Effector memory CD8-positive, alpha-beta T cell (primary cell): ENCODE measurements around the gene RABGAP1.
A peak's percentile ranks its signal among the peaks of the same experiment; 100 is the strongest.

ENCODE experiments used
- ATAC-seq: fragments of 150-1000 bp; cut with Tn5 transposase; replicated peaks from 2 replicates; pipeline ENCODE4 v1.10.0; 2021; ENCODE audit warnings: mild to moderate bottlenecking, moderate library complexity
- DNase-seq, 3 experiments: peaks; one replicate each; pipeline ENCODE4 v3.0.0; 2021
- H3K27ac Mint-ChIP-seq, 2 donors: one replicate each; pipeline ENCODE4 v1.8.0; 2022; ENCODE audit warnings: mild to moderate bottlenecking in 2 of 2, mixed read lengths in 2 of 2, moderate library complexity in 2 of 2
- H3K27me3 Mint-ChIP-seq, 2 donors: one replicate each; pipeline ENCODE4 v1.8.0; 2022; ENCODE audit warnings: mixed read lengths in 2 of 2
- H3K36me3 Mint-ChIP-seq: one replicate; pipeline ENCODE4 v1.8.0; 2022; ENCODE audit warnings: mild to moderate bottlenecking, moderate library complexity, mixed read lengths; ENCODE audit not compliant: insufficient read depth
- H3K4me1 Mint-ChIP-seq, 2 donors: one replicate each; pipeline ENCODE4 v1.8.0; 2022; ENCODE audit warnings: low read depth in 2 of 2, mixed read lengths in 2 of 2
- H3K4me3 Mint-ChIP-seq, 2 donors: one replicate each; pipeline ENCODE4 v1.8.0; 2022; ENCODE audit warnings: mild to moderate bottlenecking in 2 of 2, mixed read lengths in 2 of 2, moderate library complexity in 2 of 2
- H3K9me3 Mint-ChIP-seq, 2 donors: one replicate each; pipeline ENCODE4 v1.8.0; 2022; ENCODE audit warnings: mixed read lengths in 2 of 2

The RABGAP1 gene

DNA sequence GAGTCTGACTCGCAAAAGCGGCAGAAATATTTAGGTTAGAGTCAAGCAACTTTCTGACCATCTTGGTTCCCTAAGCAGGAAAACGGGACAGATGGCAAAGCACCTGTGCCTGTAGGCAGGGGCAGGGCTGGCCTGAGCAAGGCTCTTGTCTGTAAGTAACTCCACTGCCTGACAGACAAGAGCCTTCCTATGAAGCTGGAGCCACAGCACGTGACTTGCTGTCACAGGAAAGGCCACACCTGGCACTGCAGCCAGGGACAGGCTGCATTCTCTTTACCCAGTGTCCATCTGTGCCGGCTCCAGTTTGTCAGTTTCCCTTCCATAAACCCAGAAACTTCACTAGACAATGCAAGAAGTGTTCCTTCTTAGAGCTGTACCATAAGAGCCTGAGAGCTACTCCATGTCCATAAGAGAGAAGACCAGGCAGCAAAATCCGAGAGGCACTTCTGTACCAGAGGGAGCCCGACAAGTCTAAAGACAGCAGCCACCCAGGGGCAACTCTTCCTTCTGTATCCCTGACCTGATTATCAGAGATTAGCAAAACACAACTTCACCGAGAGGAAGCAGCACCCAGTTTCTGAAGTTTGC, 170.7 kb downstream of the RABGAP1 start:
- Mint-ChIP-seq H3K9me3 (no peaks in the 10 kb centered on the region), H3K4me3 (no peak overlapping the region), H3K36me3 (peaks cover 9% of the 10 kb centered on the region), H3K27me3 (no peaks in the 10 kb centered on the region), H3K4me1 (peaks cover 0 to 16% of the 10 kb centered on the region in 2 donors), H3K27ac (peak overlapping the region; percentile 61 to 86)
- no peak for DNase-seq
- ATAC-seq: no peak

DNA sequence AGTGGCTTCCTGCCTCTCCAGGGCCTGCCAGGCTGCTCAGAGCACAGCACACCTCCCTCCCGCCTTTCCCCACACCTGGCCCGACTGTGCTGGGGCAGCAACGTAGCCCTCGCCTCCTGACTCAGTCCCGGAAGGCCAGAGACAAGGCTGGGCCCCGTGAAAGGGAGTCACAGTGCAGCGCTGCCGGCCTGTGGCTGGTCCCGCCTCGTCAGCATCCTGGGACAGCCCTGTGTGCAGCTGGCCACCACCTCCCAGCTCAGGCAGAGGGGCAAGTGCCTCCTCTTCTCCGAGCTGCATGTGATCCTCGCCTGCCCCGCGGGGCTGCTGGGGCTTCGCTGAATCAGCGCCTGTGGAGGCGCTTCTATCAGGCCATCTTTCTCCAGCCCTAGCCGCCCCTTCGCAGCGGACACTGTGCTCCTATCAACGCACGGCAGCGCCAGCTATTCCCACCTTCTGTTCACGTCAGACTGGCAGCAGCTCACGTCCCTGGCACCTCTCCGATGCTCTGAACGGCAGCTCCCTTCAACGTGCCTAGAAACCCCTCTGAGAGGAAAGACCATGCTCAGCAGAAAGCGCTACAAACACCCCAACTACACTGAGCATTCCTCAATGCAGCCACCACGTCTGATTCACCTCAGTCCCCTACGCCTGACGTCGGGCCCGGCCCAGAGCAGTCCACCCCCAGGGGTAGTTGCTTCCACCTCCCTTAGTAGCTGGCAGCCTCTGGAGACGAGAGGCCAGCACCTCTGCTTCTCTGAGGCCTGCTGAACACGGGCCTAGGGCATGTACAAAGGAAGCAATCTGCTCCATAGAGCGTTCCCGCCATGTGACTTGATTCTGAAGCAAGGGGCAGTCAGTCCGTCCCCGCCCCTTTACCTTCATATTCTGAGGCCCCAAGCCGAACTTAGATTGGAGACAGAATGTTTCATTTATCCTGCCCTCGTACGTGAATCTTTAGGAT, 171.5 kb downstream of the RABGAP1 start:
- H3K4me3 Mint-ChIP-seq: peak overlapping the region in 1 of 2 donors; percentile 23
- H3K9me3 Mint-ChIP-seq: no peaks in the 10 kb centered on the region
- ATAC-seq (no peak), DNase-seq (no peak)
- H3K27ac Mint-ChIP-seq: peak overlapping the region; percentile 61 to 86
- peaks cover 0 to 16% of the 10 kb centered on the region in 2 donors for H3K4me1 Mint-ChIP-seq
- H3K36me3 Mint-ChIP-seq: peaks cover 9% of the 10 kb centered on the region
- H3K27me3 Mint-ChIP-seq: no peaks in the 10 kb centered on the region

DNA sequence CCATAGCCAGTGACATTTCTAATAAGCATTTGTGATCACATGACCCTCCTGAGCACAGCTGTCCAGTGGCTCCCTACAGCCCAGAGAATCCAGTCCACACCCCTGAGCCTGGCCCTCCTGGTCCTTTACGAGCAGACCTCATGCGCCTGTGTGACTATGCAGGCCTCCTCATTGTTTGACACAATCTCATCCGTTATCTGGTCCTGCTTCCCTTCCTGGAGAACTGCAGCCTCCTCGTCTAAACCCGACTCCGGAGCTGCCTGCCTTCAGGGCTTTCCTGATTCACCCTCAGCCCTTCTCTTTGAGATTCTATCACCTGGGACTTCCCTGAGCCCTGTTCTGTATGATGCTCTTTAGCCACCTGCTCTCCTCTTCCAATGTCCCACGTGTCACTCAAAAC, 172.4 kb downstream of the RABGAP1 start:
- H3K27me3 Mint-ChIP-seq: no peaks in the 10 kb centered on the region
- ATAC-seq (no peak), DNase-seq (no peak)
- H3K27ac Mint-ChIP-seq: peak overlapping the region; percentile 61 to 86
- H3K4me3 Mint-ChIP-seq: no peak overlapping the region
- peaks cover 0 to 16% of the 10 kb centered on the region in 2 donors for H3K4me1 Mint-ChIP-seq
- H3K36me3 Mint-ChIP-seq: peaks cover 6% of the 10 kb centered on the region
- no peaks in the 10 kb centered on the region for H3K9me3 Mint-ChIP-seq

DNA sequence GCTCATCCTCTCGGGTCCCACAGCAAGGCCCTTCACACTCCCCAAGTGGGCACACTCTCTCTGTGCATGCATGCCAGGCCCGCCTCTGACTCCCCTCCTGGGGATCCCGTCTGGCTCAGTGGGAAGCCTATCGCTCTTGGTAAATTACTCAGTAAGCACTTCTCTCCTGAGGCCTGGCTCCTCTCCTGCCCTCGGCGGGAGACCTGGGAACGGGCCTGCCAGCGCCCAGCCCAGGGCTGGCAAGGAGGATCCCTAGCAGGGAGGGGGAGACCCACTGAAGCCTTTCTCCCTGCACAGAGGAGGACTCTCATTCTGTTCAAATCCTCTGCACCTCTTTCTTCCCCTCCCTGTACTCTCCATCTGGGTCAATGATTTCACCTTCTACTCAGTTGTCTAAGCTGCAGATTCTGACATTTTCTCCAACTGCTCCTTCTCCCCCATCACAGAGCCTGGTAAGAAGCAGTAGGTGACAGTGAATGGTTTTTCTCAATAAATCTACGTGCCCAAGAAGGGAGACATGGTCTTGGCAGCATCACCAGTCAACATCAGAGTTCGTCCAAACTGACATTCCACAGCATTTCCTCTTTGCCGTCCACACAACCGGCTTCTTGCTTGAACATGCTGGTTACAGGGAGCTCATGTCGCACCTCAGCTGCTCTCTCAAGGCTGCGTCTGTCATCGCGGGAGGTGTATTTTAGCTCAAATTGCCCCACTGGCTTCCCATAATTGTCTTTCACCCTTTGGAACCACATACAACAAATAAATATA, 174.5 kb downstream of the RABGAP1 start:
- Mint-ChIP-seq H3K9me3 (no peaks in the 10 kb centered on the region), H3K4me1 (peaks cover 0 to 16% of the 10 kb centered on the region in 2 donors), H3K36me3 (peaks cover 5% of the 10 kb centered on the region), H3K4me3 (no peak overlapping the region), H3K27me3 (no peaks in the 10 kb centered on the region), H3K27ac (peak overlapping the region in 1 of 2 donors; percentile 85)
- DNase-seq (no peak), ATAC-seq (no peak)

DNA sequence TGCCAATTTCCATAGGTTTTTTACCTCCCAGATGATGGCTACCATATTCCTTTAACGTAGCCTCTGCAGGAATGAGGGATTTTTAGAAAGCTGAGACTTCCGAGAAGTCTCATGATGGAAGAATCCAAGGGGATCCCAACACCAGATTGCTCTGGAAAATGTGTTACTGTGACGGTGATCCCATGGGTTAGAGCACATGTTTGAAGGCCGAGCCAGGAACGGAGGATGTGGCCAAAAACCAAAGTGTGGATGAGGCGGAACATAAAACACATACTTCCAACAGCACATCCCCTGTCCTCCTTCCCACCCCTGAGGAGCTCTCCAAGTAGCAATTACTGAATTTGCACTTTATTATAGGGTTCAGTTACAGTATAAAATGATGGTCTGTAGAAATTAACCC, 175.2 kb downstream of the RABGAP1 start:
- Mint-ChIP-seq H3K36me3 (peaks cover 5% of the 10 kb centered on the region), H3K27me3 (no peaks in the 10 kb centered on the region), H3K27ac (no peak overlapping the region), H3K4me1 (peaks cover 0 to 13% of the 10 kb centered on the region in 2 donors), H3K4me3 (no peak overlapping the region), H3K9me3 (no peaks in the 10 kb centered on the region)
- DNase-seq (no peak), ATAC-seq (no peak)

DNA sequence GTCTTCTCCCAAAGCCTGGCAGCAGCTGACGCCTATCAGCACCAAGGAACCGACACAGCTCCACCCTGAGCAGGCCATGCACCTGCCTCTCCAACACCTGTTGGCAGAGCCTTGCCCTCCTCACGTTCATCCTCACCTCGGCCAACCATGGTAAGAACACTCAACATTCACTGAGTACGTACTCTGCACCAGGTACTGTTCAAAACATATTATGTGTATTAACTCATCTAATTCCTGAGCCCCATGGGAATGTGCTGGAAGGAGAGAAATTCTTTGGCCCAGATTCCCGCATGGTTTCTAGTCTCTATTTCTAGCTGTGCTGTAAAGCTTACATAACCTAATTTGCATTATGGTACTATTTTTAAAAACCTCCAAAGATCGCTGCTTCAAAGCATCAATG, 178.7 kb downstream of the RABGAP1 start:
- Mint-ChIP-seq H3K27me3 (no peaks in the 10 kb centered on the region), H3K4me3 (no peak overlapping the region), H3K4me1 (no peaks in the 10 kb centered on the region), H3K9me3 (no peaks in the 10 kb centered on the region), H3K27ac (no peak overlapping the region), H3K36me3 (peaks cover 5% of the 10 kb centered on the region)
- ATAC-seq: no peak
- no peak for DNase-seq

DNA sequence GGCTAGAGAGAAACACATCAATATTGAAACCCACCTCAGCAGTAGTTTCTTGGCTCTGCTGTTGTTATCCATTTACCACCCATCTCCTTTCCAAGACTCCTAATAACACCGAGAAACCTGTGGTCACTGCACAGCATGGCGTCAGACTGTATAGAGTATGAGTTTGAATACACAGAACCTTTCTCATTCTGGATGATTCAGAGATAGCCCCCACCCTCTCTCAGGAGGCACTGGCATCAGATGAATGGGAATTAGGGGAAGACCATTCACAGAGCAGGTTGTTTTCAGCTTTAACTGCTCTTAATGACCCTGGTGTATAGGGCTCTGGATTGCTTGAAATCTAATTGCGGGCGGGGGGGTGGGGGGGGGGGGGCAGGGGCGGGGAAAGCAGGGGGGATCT, 179.3 kb downstream of the RABGAP1 start:
- no peak overlapping the region for H3K27ac Mint-ChIP-seq
- no peaks in the 10 kb centered on the region for H3K27me3 Mint-ChIP-seq
- H3K9me3 Mint-ChIP-seq: no peaks in the 10 kb centered on the region
- H3K4me3 Mint-ChIP-seq: no peak overlapping the region
- peaks cover 5% of the 10 kb centered on the region for H3K36me3 Mint-ChIP-seq
- ATAC-seq (no peak), DNase-seq (no peak)
- no peaks in the 10 kb centered on the region for H3K4me1 Mint-ChIP-seq

DNA sequence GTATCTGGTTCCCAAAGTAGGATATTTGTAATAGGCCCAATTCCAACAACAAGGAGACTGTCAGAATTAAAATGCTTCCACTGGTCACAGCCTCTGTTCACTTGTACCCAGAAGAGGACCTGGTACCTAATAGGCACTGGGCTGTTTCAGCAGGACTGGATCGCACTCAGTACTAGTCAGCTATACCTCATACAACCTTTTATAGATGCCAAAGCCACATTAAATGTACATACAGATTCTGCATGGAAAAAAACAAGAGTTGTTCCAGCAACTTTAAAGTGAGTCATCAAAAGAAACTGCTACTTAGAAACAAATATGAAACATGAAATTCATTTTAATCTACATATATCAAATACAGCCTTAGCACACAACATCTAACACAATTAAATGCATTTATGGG, 180.1 kb downstream of the RABGAP1 start:
- no peak for DNase-seq
- H3K27me3 Mint-ChIP-seq: no peaks in the 10 kb centered on the region
- no peak for ATAC-seq
- H3K4me1 Mint-ChIP-seq: no peaks in the 10 kb centered on the region
- no peak overlapping the region for H3K4me3 Mint-ChIP-seq
- no peaks in the 10 kb centered on the region for H3K9me3 Mint-ChIP-seq
- peaks cover 3% of the 10 kb centered on the region for H3K36me3 Mint-ChIP-seq
- H3K27ac Mint-ChIP-seq: no peak overlapping the region

DNA sequence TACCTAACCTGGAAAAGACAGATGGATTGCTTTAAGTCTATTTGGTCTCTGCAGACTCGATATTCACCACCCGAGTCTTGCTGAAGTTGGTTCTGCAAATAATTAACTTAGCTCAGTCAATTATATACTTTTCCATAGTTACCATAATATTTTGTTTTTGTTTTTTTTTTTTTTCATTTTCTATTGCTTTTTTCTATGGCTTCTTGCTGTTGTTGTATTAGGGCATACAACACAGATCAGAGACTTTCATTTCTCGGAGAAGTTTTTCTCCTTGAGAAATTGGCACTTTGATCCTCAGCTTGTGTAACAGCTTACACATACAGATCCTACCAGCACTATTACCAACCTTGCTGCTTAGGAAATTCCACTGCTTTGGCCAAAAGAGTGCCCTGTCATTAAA, 180.6 kb downstream of the RABGAP1 start:
- Mint-ChIP-seq H3K4me1 (no peaks in the 10 kb centered on the region), H3K36me3 (no peaks in the 10 kb centered on the region)

DNA sequence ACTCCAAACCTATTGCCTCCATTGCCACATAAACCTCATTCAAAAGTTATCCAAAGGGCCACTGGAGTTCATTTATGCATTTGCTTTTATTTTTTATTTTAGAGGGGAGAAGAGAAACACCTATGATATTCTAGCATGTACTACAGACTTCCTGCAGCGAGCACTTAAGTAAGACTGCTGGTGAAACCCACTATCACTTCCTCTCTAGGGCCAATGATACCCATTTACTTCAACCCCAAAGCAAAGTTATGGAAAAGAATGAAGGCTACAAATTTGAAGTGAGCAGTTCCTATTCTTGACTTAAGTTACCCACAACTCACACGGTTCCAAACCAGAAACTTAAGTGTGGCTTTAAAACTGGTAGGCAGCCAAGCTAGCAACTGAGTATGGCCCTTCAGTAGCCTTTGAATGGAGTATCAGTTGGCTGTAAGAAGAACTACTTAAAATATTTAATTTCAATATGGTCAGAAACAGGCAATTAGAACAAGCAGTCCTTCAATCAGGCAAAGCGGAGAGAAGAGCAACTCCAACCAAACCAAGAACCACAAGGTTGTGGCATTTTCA, 186.8 kb downstream of the RABGAP1 start:
- Mint-ChIP-seq H3K27ac (no peak overlapping the region), H3K9me3 (no peaks in the 10 kb centered on the region), H3K4me3 (no peak overlapping the region), H3K4me1 (no peaks in the 10 kb centered on the region), H3K36me3 (no peaks in the 10 kb centered on the region), H3K27me3 (no peaks in the 10 kb centered on the region)
- DNase-seq: no peak
- ATAC-seq: no peak

More for the DNA sequence above, 180.6 kb downstream of the RABGAP1 start:
- ATAC-seq (no peak), DNase-seq (no peak)
- no peak overlapping the region for H3K4me3 Mint-ChIP-seq
- no peak overlapping the region for H3K27ac Mint-ChIP-seq
- H3K9me3 Mint-ChIP-seq: no peaks in the 10 kb centered on the region
- H3K27me3 Mint-ChIP-seq: no peaks in the 10 kb centered on the region

DNA sequence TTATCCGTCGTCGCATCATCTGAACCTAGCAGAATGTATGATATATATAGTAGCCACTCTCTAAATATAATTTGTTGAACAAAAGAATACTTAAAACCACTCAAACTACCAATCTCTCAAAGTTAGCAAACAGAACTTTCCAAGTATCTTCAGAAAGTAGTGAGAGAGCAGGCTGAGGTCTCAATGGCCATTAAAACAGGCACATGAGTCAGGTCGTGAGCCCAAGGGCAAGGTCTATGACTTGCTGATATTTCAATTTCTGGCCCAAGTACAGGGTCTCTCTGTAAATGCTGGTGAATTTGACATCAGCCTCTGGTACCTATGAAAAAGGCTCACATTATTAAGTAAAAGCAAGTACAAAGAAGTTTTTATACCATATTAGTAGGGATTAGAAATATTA, 187.8 kb downstream of the RABGAP1 start:
- Mint-ChIP-seq H3K9me3 (no peaks in the 10 kb centered on the region), H3K36me3 (no peaks in the 10 kb centered on the region), H3K4me3 (no peak overlapping the region), H3K4me1 (no peaks in the 10 kb centered on the region), H3K27ac (no peak overlapping the region), H3K27me3 (no peaks in the 10 kb centered on the region)
- no peak for ATAC-seq
- DNase-seq: no peak

DNA sequence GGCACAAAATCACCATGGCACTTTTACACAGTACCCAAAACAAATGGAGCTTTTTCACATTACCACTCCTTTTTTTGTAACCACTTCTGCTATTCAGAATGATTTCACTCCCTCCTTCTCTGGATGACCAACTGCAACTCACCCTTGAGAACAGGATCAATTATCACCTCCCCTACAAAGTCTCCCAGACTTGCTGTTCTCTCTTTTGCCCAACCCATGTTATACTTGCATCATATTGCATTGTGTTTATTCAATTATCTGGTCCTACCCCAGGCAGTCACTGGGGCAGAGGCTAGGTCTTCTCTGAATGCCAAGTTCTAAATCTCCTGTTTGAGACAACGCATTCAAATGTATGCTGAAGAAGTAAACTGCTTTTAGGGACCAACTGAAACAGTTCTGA, 188.6 kb downstream of the RABGAP1 start:
- no peak overlapping the region for H3K27ac Mint-ChIP-seq
- H3K27me3 Mint-ChIP-seq: no peaks in the 10 kb centered on the region
- no peaks in the 10 kb centered on the region for H3K36me3 Mint-ChIP-seq
- no peak for ATAC-seq
- H3K4me3 Mint-ChIP-seq: no peak overlapping the region
- no peaks in the 10 kb centered on the region for H3K9me3 Mint-ChIP-seq
- no peak for DNase-seq
- H3K4me1 Mint-ChIP-seq: no peaks in the 10 kb centered on the region

DNA sequence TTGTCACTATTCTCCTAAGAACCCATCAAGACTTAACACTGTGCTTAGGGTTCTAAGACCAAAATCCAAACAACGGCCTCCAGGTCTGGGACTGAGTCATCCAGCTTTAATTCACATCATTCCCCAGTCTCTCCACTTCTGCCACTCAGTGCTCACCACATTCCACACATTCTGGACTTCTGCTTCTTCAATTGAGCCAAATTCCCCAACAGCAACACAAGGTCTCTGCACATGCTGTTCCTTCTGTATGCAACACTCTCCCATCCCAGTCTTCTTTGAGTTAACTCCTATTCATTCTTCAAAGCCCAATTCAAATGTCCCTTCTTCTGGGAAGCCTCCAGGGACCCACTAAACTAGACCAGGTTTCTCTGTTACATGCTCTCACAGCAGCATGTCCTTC, 190.4 kb downstream of the RABGAP1 start:
- Mint-ChIP-seq H3K27ac (no peak overlapping the region), H3K36me3 (peaks cover 3% of the 10 kb centered on the region), H3K27me3 (no peaks in the 10 kb centered on the region), H3K4me3 (no peak overlapping the region), H3K9me3 (no peaks in the 10 kb centered on the region), H3K4me1 (no peaks in the 10 kb centered on the region)
- DNase-seq (no peak), ATAC-seq (no peak)
